Brain microvascular endothelial cell (primary cell): ENCODE data around the gene NUCKS1.

Experiments used
- DNase-seq: peaks from one replicate; pipeline ENCODE4 v3.0.0-alpha.2; 2020
- H3K27ac ChIP-seq: fragments of 250-450 bp; sonication (Bioruptor Pico); 2 replicates; pipeline ENCODE4 v1.5.1; 2020; ENCODE audit warnings: mild to moderate bottlenecking, moderate library complexity
- H3K27me3 ChIP-seq: fragments of 250-450 bp; sonication (Bioruptor Pico); replicated peaks from 2 replicates; pipeline ENCODE4 v1.5.1; 2020; ENCODE audit warnings: mild to moderate bottlenecking
- H3K36me3 ChIP-seq: fragments of 250-450 bp; sonication (Bioruptor Pico); replicated peaks from 2 replicates; pipeline ENCODE4 v1.5.1; 2020; ENCODE audit warnings: mild to moderate bottlenecking
- H3K4me3 ChIP-seq: 2 replicates; pipeline ENCODE4 v1.5.1; 2011; ENCODE audit warnings: low read depth, mild to moderate bottlenecking, control low read depth, low read length, moderate library complexity
- in situ Hi-C: cut with HindIII; loops from 2 replicates; pipeline ENCODE4 v1.10.0; 2017; ENCODE audit warnings: low sequenced_read_pairs, low pct_ligation_motif_present
- TF ChIP-seq, protein P1 (sequence below): IDR thresholded peaks from 2 replicates; pipeline ENCODE4 v1.5.1; 2011; ENCODE audit warnings: low read depth, mild to moderate bottlenecking, moderate library complexity, low read length, control low read depth, inconsistent platforms; ENCODE audit errors: missing control alignments

Gene NUCKS1

GRCh38 chr1:205677167-205677566 lies 72.8 kb downstream of the NUCKS1 start:
- in situ Hi-C loops, result no loop called here
- no peak overlapping the region for H3K27ac ChIP-seq
- no peaks in the 10 kb centered on the region for H3K36me3 ChIP-seq
- TF ChIP-seq, protein P1, sequence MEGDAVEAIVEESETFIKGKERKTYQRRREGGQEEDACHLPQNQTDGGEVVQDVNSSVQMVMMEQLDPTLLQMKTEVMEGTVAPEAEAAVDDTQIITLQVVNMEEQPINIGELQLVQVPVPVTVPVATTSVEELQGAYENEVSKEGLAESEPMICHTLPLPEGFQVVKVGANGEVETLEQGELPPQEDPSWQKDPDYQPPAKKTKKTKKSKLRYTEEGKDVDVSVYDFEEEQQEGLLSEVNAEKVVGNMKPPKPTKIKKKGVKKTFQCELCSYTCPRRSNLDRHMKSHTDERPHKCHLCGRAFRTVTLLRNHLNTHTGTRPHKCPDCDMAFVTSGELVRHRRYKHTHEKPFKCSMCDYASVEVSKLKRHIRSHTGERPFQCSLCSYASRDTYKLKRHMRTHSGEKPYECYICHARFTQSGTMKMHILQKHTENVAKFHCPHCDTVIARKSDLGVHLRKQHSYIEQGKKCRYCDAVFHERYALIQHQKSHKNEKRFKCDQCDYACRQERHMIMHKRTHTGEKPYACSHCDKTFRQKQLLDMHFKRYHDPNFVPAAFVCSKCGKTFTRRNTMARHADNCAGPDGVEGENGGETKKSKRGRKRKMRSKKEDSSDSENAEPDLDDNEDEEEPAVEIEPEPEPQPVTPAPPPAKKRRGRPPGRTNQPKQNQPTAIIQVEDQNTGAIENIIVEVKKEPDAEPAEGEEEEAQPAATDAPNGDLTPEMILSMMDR, result no peak
- H3K27me3 ChIP-seq, result no peaks in the 10 kb centered on the region
- no peak overlapping the region for H3K4me3 ChIP-seq
- DNase-seq, result no peak

GRCh38 chr1:205676597-205676996 lies 73.4 kb downstream of the NUCKS1 start:
- no peak overlapping the region for H3K27ac ChIP-seq
- H3K4me3 ChIP-seq, result no peak overlapping the region
- in situ Hi-C loops, result no loop called here
- no peaks in the 10 kb centered on the region for H3K36me3 ChIP-seq
- TF ChIP-seq, protein P1, result no peak
- H3K27me3 ChIP-seq, result no peaks in the 10 kb centered on the region
- no peak for DNase-seq

DNA sequence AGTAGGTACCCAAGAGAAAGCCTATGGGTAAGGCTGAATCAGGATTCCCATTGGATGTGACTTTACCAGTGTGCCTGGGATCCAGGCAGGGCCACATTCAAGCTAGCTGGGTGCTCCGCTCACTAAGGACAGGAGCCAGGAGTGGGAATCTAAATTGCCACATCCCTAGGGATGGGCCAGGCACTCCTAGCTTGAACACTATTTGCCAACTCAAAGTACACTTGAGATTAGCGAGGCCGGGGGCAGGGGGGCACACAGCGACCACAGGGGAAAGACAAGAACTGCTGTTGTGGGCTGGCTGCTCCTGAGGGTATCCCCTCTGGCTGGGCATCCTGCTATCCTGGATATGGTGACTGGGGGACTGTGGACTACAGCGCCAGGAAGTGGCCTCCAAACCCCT lies 74.0 kb downstream of the NUCKS1 start:
- no peak overlapping the region for H3K27ac ChIP-seq
- TF ChIP-seq, protein P1, result no peak
- no peaks in the 10 kb centered on the region for H3K36me3 ChIP-seq

DNA sequence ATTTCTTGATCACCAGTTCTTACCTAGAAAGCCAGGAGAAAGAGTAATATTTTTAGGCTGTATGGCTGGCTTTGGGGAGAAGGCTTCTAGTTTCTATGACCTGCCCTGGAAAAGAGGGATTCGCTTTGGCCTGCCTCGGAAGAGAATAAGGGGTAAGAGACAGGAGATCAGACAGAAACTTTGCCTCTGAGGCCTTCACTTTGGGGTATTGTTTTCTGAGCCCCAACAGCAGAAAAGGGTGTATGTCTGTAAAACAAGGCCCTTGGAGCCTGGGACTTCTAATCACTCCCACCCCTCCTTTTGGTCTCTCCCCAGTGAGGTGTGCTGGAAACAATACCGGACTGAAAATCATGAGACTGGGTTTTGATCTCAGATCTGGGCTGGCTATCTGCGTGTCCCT lies 74.7 kb downstream of the NUCKS1 start:
- H3K27me3 ChIP-seq, result no peaks in the 10 kb centered on the region
- in situ Hi-C loops, result no loop called here
- no peak overlapping the region for H3K27ac ChIP-seq
- H3K4me3 ChIP-seq, result no peak overlapping the region
- H3K36me3 ChIP-seq, result no peaks in the 10 kb centered on the region
- DNase-seq, result no peak
- TF ChIP-seq, protein P1, result no peak

More for the DNA sequence above, 74.0 kb downstream of the NUCKS1 start:
- no peak overlapping the region for H3K4me3 ChIP-seq
- H3K27me3 ChIP-seq, result no peaks in the 10 kb centered on the region
- no peak for DNase-seq
- in situ Hi-C loops, result no loop called here

GRCh38 chr1:205672970-205673369 lies 77.0 kb downstream of the NUCKS1 start:
- no peak overlapping the region for H3K27ac ChIP-seq
- H3K4me3 ChIP-seq, result no peak overlapping the region
- TF ChIP-seq, protein P1, result no peak
- no peaks in the 10 kb centered on the region for H3K27me3 ChIP-seq
- no peaks in the 10 kb centered on the region for H3K36me3 ChIP-seq
- in situ Hi-C loops, result no loop called here
- DNase-seq, result no peak

GRCh38 chr1:205672395-205672889 lies 77.5 kb downstream of the NUCKS1 start:
- TF ChIP-seq, protein P1, result peak; percentile 12
- H3K27ac ChIP-seq, result no peak overlapping the region
- in situ Hi-C loops, result no loop called here
- no peaks in the 10 kb centered on the region for H3K36me3 ChIP-seq
- no peaks in the 10 kb centered on the region for H3K27me3 ChIP-seq
- H3K4me3 ChIP-seq, result no peak overlapping the region
- no peak for DNase-seq
